ENCODE results near the gene RAD51D.

Gene RAD51D

GRCh38 chr17:35119370-35120165 is at the start of gene RAD51D:
TSS of gene RAD51D (minus strand) at chr17:35119860. CDS start at chr17:35119613, 247 bp downstream.
- peak within 1 kb of the TSS; percentile 69 for H3K4me3 ChIP-seq (ENCODE audit: low read depth, low read length)
- H3K27me3 ChIP-seq (ENCODE audit: control insufficient read depth, insufficient read depth, low read length): no peaks in the 10 kb centered on the region
- H3K9me3 ChIP-seq (ENCODE audit: control insufficient read depth, insufficient read depth, low read length): no peaks in the 10 kb centered on the region
- peak within 1 kb of the TSS; percentile 87 for H3K27ac ChIP-seq (ENCODE audit: low read depth, low read length)
- 0 out of 2 replicates have a peak, but pooled peaks cover 7% of the 10 kb centered on the region for H3K4me1 ChIP-seq (ENCODE audit: control insufficient read depth, insufficient read depth, low read length)
- peak within 1 kb of the TSS; percentile 62 for H3K9ac ChIP-seq (ENCODE audit: low read depth, low read length)
- H3K36me3 ChIP-seq (ENCODE audit: control insufficient read depth, insufficient read depth, low read length): no peaks in the 10 kb centered on the region

- H3K27me3 ChIP-seq (ENCODE audit: control insufficient read depth, insufficient read depth, low read length): no peaks in the 10 kb centered on the region
- no peak overlapping the region for H3K4me3 ChIP-seq (ENCODE audit: low read depth, low read length)
- no peaks in the 10 kb centered on the region for H3K4me1 ChIP-seq (ENCODE audit: control insufficient read depth, insufficient read depth, low read length)
- H3K9me3 ChIP-seq (ENCODE audit: control insufficient read depth, insufficient read depth, low read length): no peaks in the 10 kb centered on the region
- H3K36me3 ChIP-seq (ENCODE audit: control insufficient read depth, insufficient read depth, low read length): no peaks in the 10 kb centered on the region
- no peak overlapping the region for H3K9ac ChIP-seq (ENCODE audit: low read depth, low read length)
- no peak overlapping the region for H3K27ac ChIP-seq (ENCODE audit: low read depth, low read length)
Observed at GRCh38 chr17:35167666-35168065, 48.0 kb upstream of the RAD51D start.

GRCh38 chr17:35167046-35167445 is 47.4 kb upstream of the RAD51D start:
- Histone ChIP-seq H3K4me3 (ENCODE audit: low read depth, low read length) (no peak overlapping the region), H3K36me3 (ENCODE audit: control insufficient read depth, insufficient read depth, low read length) (no peaks in the 10 kb centered on the region)

GRCh38 chr17:35166526-35166925 is 46.9 kb upstream of the RAD51D start:
- no peaks in the 10 kb centered on the region for H3K27me3 ChIP-seq (ENCODE audit: control insufficient read depth, insufficient read depth, low read length)
- H3K4me1 ChIP-seq (ENCODE audit: control insufficient read depth, insufficient read depth, low read length): 0 out of 2 replicates have a peak, but pooled peaks cover 2% of the 10 kb centered on the region
- H3K9me3 ChIP-seq (ENCODE audit: control insufficient read depth, insufficient read depth, low read length): no peaks in the 10 kb centered on the region
- H3K4me3 ChIP-seq (ENCODE audit: low read depth, low read length): no peak overlapping the region
- H3K9ac ChIP-seq (ENCODE audit: low read depth, low read length): no peak overlapping the region
- H3K27ac ChIP-seq (ENCODE audit: low read depth, low read length): no peak overlapping the region
- H3K36me3 ChIP-seq (ENCODE audit: control insufficient read depth, insufficient read depth, low read length): no peaks in the 10 kb centered on the region

More at GRCh38 chr17:35167046-35167445, 47.4 kb upstream of the RAD51D start:
- no peaks in the 10 kb centered on the region for H3K9me3 ChIP-seq (ENCODE audit: control insufficient read depth, insufficient read depth, low read length)
- no peak overlapping the region for H3K9ac ChIP-seq (ENCODE audit: low read depth, low read length)
- no peak overlapping the region for H3K27ac ChIP-seq (ENCODE audit: low read depth, low read length)
- no peaks in the 10 kb centered on the region for H3K4me1 ChIP-seq (ENCODE audit: control insufficient read depth, insufficient read depth, low read length)
- no peaks in the 10 kb centered on the region for H3K27me3 ChIP-seq (ENCODE audit: control insufficient read depth, insufficient read depth, low read length)

GRCh38 chr17:35164716-35165115 is 45.1 kb upstream of the RAD51D start:
- H3K4me3 ChIP-seq (ENCODE audit: low read depth, low read length): no peak overlapping the region
- H3K9ac ChIP-seq (ENCODE audit: low read depth, low read length): no peak overlapping the region
- no peaks in the 10 kb centered on the region for H3K27me3 ChIP-seq (ENCODE audit: control insufficient read depth, insufficient read depth, low read length)
- no peaks in the 10 kb centered on the region for H3K36me3 ChIP-seq (ENCODE audit: control insufficient read depth, insufficient read depth, low read length)
- no peaks in the 10 kb centered on the region for H3K9me3 ChIP-seq (ENCODE audit: control insufficient read depth, insufficient read depth, low read length)
- no peak overlapping the region for H3K27ac ChIP-seq (ENCODE audit: low read depth, low read length)
- H3K4me1 ChIP-seq (ENCODE audit: control insufficient read depth, insufficient read depth, low read length): 0 out of 2 replicates have a peak, but pooled peaks cover 3% of the 10 kb centered on the region

- no peaks in the 10 kb centered on the region for H3K9me3 ChIP-seq (ENCODE audit: control insufficient read depth, insufficient read depth, low read length)
- no peaks in the 10 kb centered on the region for H3K27me3 ChIP-seq (ENCODE audit: control insufficient read depth, insufficient read depth, low read length)
- no peak overlapping the region for H3K9ac ChIP-seq (ENCODE audit: low read depth, low read length)
- H3K4me3 ChIP-seq (ENCODE audit: low read depth, low read length): no peak overlapping the region
- H3K36me3 ChIP-seq (ENCODE audit: control insufficient read depth, insufficient read depth, low read length): no peaks in the 10 kb centered on the region
- no peak overlapping the region for H3K27ac ChIP-seq (ENCODE audit: low read depth, low read length)
- H3K4me1 ChIP-seq (ENCODE audit: control insufficient read depth, insufficient read depth, low read length): 0 out of 2 replicates have a peak, but pooled peaks cover 3% of the 10 kb centered on the region
Observed at GRCh38 chr17:35163886-35164285, 44.2 kb upstream of the RAD51D start.

- no peaks in the 10 kb centered on the region for H3K27me3 ChIP-seq (ENCODE audit: control insufficient read depth, insufficient read depth, low read length)
- H3K27ac ChIP-seq (ENCODE audit: low read depth, low read length): no peak overlapping the region
- no peak overlapping the region for H3K4me3 ChIP-seq (ENCODE audit: low read depth, low read length)
- H3K9me3 ChIP-seq (ENCODE audit: control insufficient read depth, insufficient read depth, low read length): no peaks in the 10 kb centered on the region
- no peak overlapping the region for H3K9ac ChIP-seq (ENCODE audit: low read depth, low read length)
- 0 out of 2 replicates have a peak, but pooled peaks cover 3% of the 10 kb centered on the region for H3K4me1 ChIP-seq (ENCODE audit: control insufficient read depth, insufficient read depth, low read length)
- H3K36me3 ChIP-seq (ENCODE audit: control insufficient read depth, insufficient read depth, low read length): no peaks in the 10 kb centered on the region
Observed at GRCh38 chr17:35162755-35163154, 43.1 kb upstream of the RAD51D start.

GRCh38 chr17:35161281-35161761 is 41.7 kb upstream of the RAD51D start:
- no peaks in the 10 kb centered on the region for H3K9me3 ChIP-seq (ENCODE audit: control insufficient read depth, insufficient read depth, low read length)
- 0 out of 2 replicates have a peak, but pooled peaks cover 3% of the 10 kb centered on the region for H3K4me1 ChIP-seq (ENCODE audit: control insufficient read depth, insufficient read depth, low read length)
- no peak overlapping the region for H3K9ac ChIP-seq (ENCODE audit: low read depth, low read length)
- H3K27ac ChIP-seq (ENCODE audit: low read depth, low read length): no peak overlapping the region
- H3K4me3 ChIP-seq (ENCODE audit: low read depth, low read length): no peak overlapping the region
- H3K27me3 ChIP-seq (ENCODE audit: control insufficient read depth, insufficient read depth, low read length): no peaks in the 10 kb centered on the region
- no peaks in the 10 kb centered on the region for H3K36me3 ChIP-seq (ENCODE audit: control insufficient read depth, insufficient read depth, low read length)

- Histone ChIP-seq H3K27ac (ENCODE audit: low read depth, low read length) (no peak overlapping the region), H3K27me3 (ENCODE audit: control insufficient read depth, insufficient read depth, low read length) (no peaks in the 10 kb centered on the region), H3K4me3 (ENCODE audit: low read depth, low read length) (no peak overlapping the region), H3K9me3 (ENCODE audit: control insufficient read depth, insufficient read depth, low read length) (no peaks in the 10 kb centered on the region), H3K4me1 (ENCODE audit: control insufficient read depth, insufficient read depth, low read length) (0 out of 2 replicates have a peak, but pooled peaks cover 3% of the 10 kb centered on the region), H3K36me3 (ENCODE audit: control insufficient read depth, insufficient read depth, low read length) (no peaks in the 10 kb centered on the region), H3K9ac (ENCODE audit: low read depth, low read length) (no peak overlapping the region)
Observed at GRCh38 chr17:35160354-35161201, 40.9 kb upstream of the RAD51D start.

GRCh38 chr17:35159940-35160339 is 40.3 kb upstream of the RAD51D start:
- Histone ChIP-seq H3K4me1 (ENCODE audit: control insufficient read depth, insufficient read depth, low read length) (0 out of 2 replicates have a peak, but pooled peaks cover 3% of the 10 kb centered on the region), H3K27me3 (ENCODE audit: control insufficient read depth, insufficient read depth, low read length) (no peaks in the 10 kb centered on the region), H3K36me3 (ENCODE audit: control insufficient read depth, insufficient read depth, low read length) (no peaks in the 10 kb centered on the region), H3K9ac (ENCODE audit: low read depth, low read length) (no peak overlapping the region), H3K27ac (ENCODE audit: low read depth, low read length) (no peak overlapping the region), H3K4me3 (ENCODE audit: low read depth, low read length) (no peak overlapping the region), H3K9me3 (ENCODE audit: control insufficient read depth, insufficient read depth, low read length) (no peaks in the 10 kb centered on the region)
